Fibroblast of lung (primary cell): ENCODE results near the gene RYR2. TPM values are rescaled to one million over a fixed set of nuclear protein-coding genes. Genes with fewer than 3 reads are reported as not detected.
A peak's percentile ranks its signal among the peaks of the same experiment; 100 is the strongest.

Experiments
- DNase-seq, 2 donors: peaks; one replicate each; pipeline versions ENCODE4 v3.0.0 to v3.0.0-alpha.2; 2010; ENCODE audit warnings: low read depth in 2 of 2
- H2AFZ ChIP-seq: 2 replicates; pipeline ENCODE4 v1.5.1; 2012; ENCODE audit warnings: low read length, control low read depth, inconsistent platforms
- H3K27ac ChIP-seq: 2 replicates; pipeline ENCODE4 v1.5.1; 2011; ENCODE audit warnings: low read length, control low read depth; ENCODE audit not compliant: insufficient read depth
- H3K27me3 ChIP-seq: 2 replicates; pipeline ENCODE4 v1.5.1; 2011; ENCODE audit warnings: mild to moderate bottlenecking, low read length; ENCODE audit not compliant: control insufficient read depth, insufficient read depth
- H3K36me3 ChIP-seq: 2 replicates; pipeline ENCODE4 v1.5.1; 2011; ENCODE audit warnings: low read length; ENCODE audit not compliant: control insufficient read depth, insufficient read depth
- H3K4me1 ChIP-seq: 2 replicates; pipeline ENCODE4 v1.5.1; 2011; ENCODE audit warnings: low read length; ENCODE audit not compliant: control insufficient read depth, insufficient read depth; ENCODE audit errors: extremely low read depth
- H3K4me2 ChIP-seq: 2 replicates; pipeline ENCODE4 v1.5.1; 2011; ENCODE audit warnings: low read length, control low read depth; ENCODE audit not compliant: insufficient read depth; ENCODE audit errors: extremely low read depth
- H3K4me3 ChIP-seq, 4 experiments: fragments of 200-600 bp in 1 of 4; sonication (generic) in 1 of 4; replicated peaks in 1 of 4; 2 replicates each; pipeline ENCODE4 v1.5.1; 2011 to 2016; ENCODE audit warnings: low read length in 4 of 4, low read depth in 3 of 4, mild to moderate bottlenecking in 3 of 4, control low read depth in 2 of 4, inconsistent platforms in 1 of 4, mixed read lengths in 1 of 4; ENCODE audit not compliant: insufficient read depth in 1 of 4; ENCODE audit errors: control extremely low read depth in 1 of 4
- H3K79me2 ChIP-seq: 2 replicates; pipeline ENCODE4 v1.5.1; 2012; ENCODE audit warnings: mild to moderate bottlenecking, low read length, inconsistent platforms; ENCODE audit not compliant: control insufficient read depth, insufficient read depth
- H3K9ac ChIP-seq: 2 replicates; pipeline ENCODE4 v1.5.1; 2011; ENCODE audit warnings: mild to moderate bottlenecking, low read length, control low read depth; ENCODE audit not compliant: insufficient read depth
- H3K9me3 ChIP-seq: 2 replicates; pipeline ENCODE4 v1.5.1; 2012; ENCODE audit warnings: low read depth, low read length; ENCODE audit not compliant: control insufficient read depth, insufficient read depth
- H4K20me1 ChIP-seq: 2 replicates; pipeline ENCODE4 v1.5.1; 2011; ENCODE audit warnings: low read length; ENCODE audit not compliant: control insufficient read depth, insufficient read depth; ENCODE audit errors: extremely low read depth
- EZH2 ChIP-seq: IDR thresholded peaks from 2 replicates; pipeline ENCODE4 v1.5.1; 2012; ENCODE audit warnings: low read length, control low read depth, mild to moderate bottlenecking; ENCODE audit errors: missing control alignments
- polyA plus RNA-seq, 2 donors: library from polyadenylated mRNA; depleted of rRNA in 1 of 2; stranded (reverse) in 1 of 2; unstranded in 1 of 2; fragments of >200 nt; gene quantifications; 2 replicates each; pipeline ENCODE4 v1.2.1, GENCODE V29; 2011 to 2012; ENCODE audit warnings: missing spikeins in 1 of 2
- total RNA-seq: library from RNA; depleted of rRNA; stranded (reverse); fragments of >200 nt; gene quantifications from 2 replicates; pipeline ENCODE4 v1.2.1, GENCODE V29; 2014
- TF ChIP-seq, protein P1 (sequence below), 2 donors: IDR thresholded peaks in 1 of 2; conservative IDR thresholded peaks in 1 of 2; 1 replicate in 1 of 2; 2 replicates in 1 of 2; pipeline ENCODE4 v1.5.1; 2011 to 2012; ENCODE audit warnings: low read length in 2 of 2, control low read depth in 1 of 2, inconsistent platforms in 1 of 2, low read depth in 1 of 2, mild to moderate bottlenecking in 1 of 2

RYR2 gene
- total and polyA plus RNA-seq, 2 donors (not counting 1 experiment from before 2014, with no cell fraction given), result 0.06 to 0.17 TPM

DNA sequence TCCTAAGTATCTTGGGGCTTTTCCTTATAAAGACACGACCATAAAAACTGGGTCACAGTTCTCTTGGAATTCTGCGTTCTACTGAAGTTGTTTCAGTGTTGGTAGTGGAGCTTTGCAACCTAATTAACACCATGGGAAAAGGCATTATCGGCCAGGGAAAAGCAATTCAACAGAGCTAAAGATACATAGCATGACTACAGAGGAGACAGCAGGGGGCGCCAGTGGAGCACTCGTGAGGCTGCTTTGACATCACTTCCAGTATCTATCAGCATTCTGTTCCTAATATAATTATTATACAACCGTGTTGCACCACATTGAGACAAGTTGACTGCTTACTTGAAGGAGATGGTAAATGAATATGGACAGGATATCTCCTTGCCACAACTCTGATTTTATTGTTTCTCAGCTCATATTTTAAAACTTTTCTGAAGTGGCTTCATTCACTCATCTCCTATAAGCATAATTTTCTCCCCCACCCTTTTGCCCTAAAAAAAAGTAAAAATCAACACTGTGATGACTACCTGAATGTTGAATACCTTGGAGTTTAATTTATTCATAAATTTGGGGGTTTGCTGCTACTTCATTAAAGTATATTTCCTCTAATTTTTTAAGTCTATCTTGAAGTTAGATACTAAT, 809.3 kb downstream of the RYR2 start:
- peak; percentile 55 to 59 for DNase-seq
- H3K9me3 ChIP-seq, result no peaks in the 10 kb centered on the region
- no peak for TF ChIP-seq EZH2
- TF ChIP-seq, protein P1, sequence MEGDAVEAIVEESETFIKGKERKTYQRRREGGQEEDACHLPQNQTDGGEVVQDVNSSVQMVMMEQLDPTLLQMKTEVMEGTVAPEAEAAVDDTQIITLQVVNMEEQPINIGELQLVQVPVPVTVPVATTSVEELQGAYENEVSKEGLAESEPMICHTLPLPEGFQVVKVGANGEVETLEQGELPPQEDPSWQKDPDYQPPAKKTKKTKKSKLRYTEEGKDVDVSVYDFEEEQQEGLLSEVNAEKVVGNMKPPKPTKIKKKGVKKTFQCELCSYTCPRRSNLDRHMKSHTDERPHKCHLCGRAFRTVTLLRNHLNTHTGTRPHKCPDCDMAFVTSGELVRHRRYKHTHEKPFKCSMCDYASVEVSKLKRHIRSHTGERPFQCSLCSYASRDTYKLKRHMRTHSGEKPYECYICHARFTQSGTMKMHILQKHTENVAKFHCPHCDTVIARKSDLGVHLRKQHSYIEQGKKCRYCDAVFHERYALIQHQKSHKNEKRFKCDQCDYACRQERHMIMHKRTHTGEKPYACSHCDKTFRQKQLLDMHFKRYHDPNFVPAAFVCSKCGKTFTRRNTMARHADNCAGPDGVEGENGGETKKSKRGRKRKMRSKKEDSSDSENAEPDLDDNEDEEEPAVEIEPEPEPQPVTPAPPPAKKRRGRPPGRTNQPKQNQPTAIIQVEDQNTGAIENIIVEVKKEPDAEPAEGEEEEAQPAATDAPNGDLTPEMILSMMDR (conservative IDR thresholded peaks at IDR 0.05 in 1 of 2, IDR thresholded peaks at IDR 0.05 in 1 of 2; ENCODE audit: low read depth in 1 of 2, low read length in 2 of 2), result peak; percentile 8 to 75
- H3K27ac ChIP-seq, result no peak overlapping the region
- H3K36me3 ChIP-seq, result no peaks in the 10 kb centered on the region
- H3K27me3 ChIP-seq, result no peaks in the 10 kb centered on the region
- H3K79me2 ChIP-seq, result no peaks in the 10 kb centered on the region
- no peak overlapping the region for H3K4me3 ChIP-seq
- H4K20me1 ChIP-seq, result no peaks in the 10 kb centered on the region
- H3K4me1 ChIP-seq, result no peaks in the 10 kb centered on the region
- no peak overlapping the region for H2AFZ ChIP-seq
- no peak overlapping the region for H3K9ac ChIP-seq
- H3K4me2 ChIP-seq, result no peak overlapping the region

DNA sequence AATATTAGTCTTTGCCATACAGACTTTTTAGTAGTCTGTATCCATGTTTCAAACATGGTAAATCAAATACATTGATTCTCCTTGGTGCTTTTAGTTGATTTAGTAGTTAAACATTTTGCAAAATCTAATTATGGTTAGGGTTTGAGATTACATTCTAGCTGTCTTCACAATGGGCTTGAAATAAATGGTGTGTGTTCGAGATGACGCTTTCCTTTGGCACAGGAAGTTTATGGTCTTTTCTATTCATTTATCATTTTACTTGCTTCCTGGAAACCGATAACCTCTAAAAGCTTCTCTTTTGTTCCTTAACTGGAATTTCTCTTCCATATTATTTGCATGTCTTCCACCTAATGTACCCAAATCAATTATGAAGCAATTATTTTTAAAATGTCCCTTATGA, 810.4 kb downstream of the RYR2 start:
- Histone ChIP-seq H3K4me3 (no peak overlapping the region), H3K79me2 (no peaks in the 10 kb centered on the region), H3K9me3 (no peaks in the 10 kb centered on the region), H3K27ac (no peak overlapping the region), H3K36me3 (no peaks in the 10 kb centered on the region), H2AFZ (no peak overlapping the region), H3K4me2 (no peak overlapping the region), H4K20me1 (no peaks in the 10 kb centered on the region), H3K27me3 (no peaks in the 10 kb centered on the region), H3K4me1 (no peaks in the 10 kb centered on the region), H3K9ac (no peak overlapping the region)
- TF ChIP-seq EZH2, result no peak
- TF ChIP-seq, protein P1 (conservative IDR thresholded peaks at IDR 0.05 in 1 of 2, IDR thresholded peaks at IDR 0.05 in 1 of 2; ENCODE audit: low read depth in 1 of 2, low read length in 2 of 2), result no peak
- peak in 1 of 2 donors; percentile 7 for DNase-seq

DNA sequence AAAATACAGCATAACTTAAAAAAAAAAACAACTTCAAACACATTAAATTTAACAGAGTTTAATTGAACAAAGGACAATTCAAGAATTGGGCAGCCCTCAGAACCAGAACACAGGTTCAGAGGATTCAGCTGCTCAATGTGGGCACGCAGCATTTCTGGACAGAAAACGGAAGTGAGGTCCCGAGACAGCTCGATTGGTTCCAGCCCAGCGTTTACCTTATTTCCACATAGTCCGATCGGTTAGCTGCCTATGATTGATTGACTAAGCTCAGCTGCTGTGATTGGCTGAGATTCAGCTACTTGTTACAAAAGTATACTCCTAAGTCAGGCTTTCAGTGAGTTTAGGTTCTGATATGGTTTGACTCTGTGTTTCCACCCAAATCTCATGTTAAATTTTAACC, 815.5 kb downstream of the RYR2 start:
- Histone ChIP-seq H3K4me1 (no peaks in the 10 kb centered on the region), H3K9me3 (no peaks in the 10 kb centered on the region), H3K4me3 (no peak overlapping the region), H2AFZ (no peak overlapping the region), H3K36me3 (no peaks in the 10 kb centered on the region), H3K27me3 (no peaks in the 10 kb centered on the region), H3K27ac (no peak overlapping the region), H3K79me2 (no peaks in the 10 kb centered on the region), H3K9ac (no peak overlapping the region), H3K4me2 (no peak overlapping the region), H4K20me1 (no peaks in the 10 kb centered on the region)
- no peak for DNase-seq
- TF ChIP-seq EZH2, result no peak
- TF ChIP-seq, protein P1 (conservative IDR thresholded peaks at IDR 0.05 in 1 of 2, IDR thresholded peaks at IDR 0.05 in 1 of 2; ENCODE audit: low read depth in 1 of 2, low read length in 2 of 2), result no peak
